Keratinocyte (primary cell): Measurements from ENCODE around the gene DCTN4. TPM values are rescaled to one million over a fixed set of nuclear protein-coding genes. Genes with fewer than 3 reads are reported as not detected.

Source experiments
- DNase-seq: peaks from one replicate; pipeline ENCODE4 v3.0.0-alpha.2; 2011; ENCODE audit warnings: low read depth, missing footprints, low spot score
- FAIRE-seq: peaks from 2 replicates; lab custom pipeline; 2011; peaks lifted over from hg19 to GRCh38; lab: Jason Lieb, UNC
- H2AFZ ChIP-seq: 2 replicates; pipeline ENCODE4 v1.6.0; 2012; ENCODE audit warnings: low read length, control low read depth, inconsistent platforms; ENCODE audit not compliant: control insufficient read depth
- H3K27ac ChIP-seq: 2 replicates; pipeline ENCODE4 v1.5.1; 2011; ENCODE audit warnings: low read length; ENCODE audit not compliant: control insufficient read depth, insufficient read depth
- H3K27me3 ChIP-seq: 3 replicates; pipeline ENCODE4 v1.6.0; 2011; ENCODE audit warnings: low read length; ENCODE audit not compliant: control insufficient read depth, insufficient read depth; ENCODE audit errors: extremely low read depth
- H3K36me3 ChIP-seq, 2 experiments: 2 replicates in 1 of 2; 3 replicates in 1 of 2; pipeline ENCODE4 v1.5.1; 2011; ENCODE audit warnings: low read length in 2 of 2, mild to moderate bottlenecking in 1 of 2; ENCODE audit not compliant: control insufficient read depth in 2 of 2, insufficient read depth in 2 of 2; ENCODE audit errors: extremely low read depth in 1 of 2
- H3K4me1 ChIP-seq: 3 replicates; pipeline ENCODE4 v1.5.1; 2011; ENCODE audit warnings: low read length; ENCODE audit not compliant: control insufficient read depth, insufficient read depth; ENCODE audit errors: extremely low read depth
- H3K4me2 ChIP-seq: 3 replicates; pipeline ENCODE4 v1.6.0; 2011; ENCODE audit warnings: low read depth, low read length; ENCODE audit not compliant: control insufficient read depth, insufficient read depth; ENCODE audit errors: extremely low read depth
- H3K4me3 ChIP-seq, 3 experiments: fragments of 200-600 bp in 1 of 3; sonication (generic) in 1 of 3; 2 replicates in 2 of 3; 3 replicates in 1 of 3; pipeline ENCODE4 v1.5.1; 2011 to 2016; ENCODE audit warnings: low read length in 3 of 3, mild to moderate bottlenecking in 3 of 3, control low read depth in 2 of 3, inconsistent platforms in 1 of 3, low read depth in 1 of 3, mixed read lengths in 1 of 3, mixed run types in 1 of 3, moderate library complexity in 1 of 3; ENCODE audit not compliant: control insufficient read depth in 2 of 3, insufficient read depth in 2 of 3; ENCODE audit errors: extremely low read depth in 1 of 3
- H3K79me2 ChIP-seq: 2 replicates; pipeline ENCODE4 v1.6.0; 2012; ENCODE audit warnings: low read length; ENCODE audit not compliant: control insufficient read depth, insufficient read depth
- H3K9ac ChIP-seq: 3 replicates; pipeline ENCODE4 v1.6.0; 2011; ENCODE audit warnings: low read length; ENCODE audit not compliant: control insufficient read depth, insufficient read depth; ENCODE audit errors: extremely low read depth
- H3K9me1 ChIP-seq: 3 replicates; pipeline ENCODE4 v1.6.0; 2011; ENCODE audit warnings: low read length; ENCODE audit not compliant: control insufficient read depth, insufficient read depth; ENCODE audit errors: extremely low read depth
- H3K9me3 ChIP-seq: 2 replicates; pipeline ENCODE4 v1.5.1; 2012; ENCODE audit warnings: low read depth, low read length; ENCODE audit not compliant: control insufficient read depth
- H4K20me1 ChIP-seq: 3 replicates; pipeline ENCODE4 v1.6.0; 2011; ENCODE audit warnings: low read length; ENCODE audit not compliant: control insufficient read depth, insufficient read depth; ENCODE audit errors: extremely low read depth
- EZH2 ChIP-seq: IDR thresholded peaks from one replicate; pipeline ENCODE4 v1.6.1; 2012; ENCODE audit warnings: inconsistent platforms, mild to moderate bottlenecking, low read length, moderate library complexity
- dilution Hi-C: fragments of 300-500 bp; cut with MboI; formaldehyde crosslinking; loops from one replicate; pipeline ENCODE4 v1.7.0; 2020; ENCODE audit warnings: low sequenced_read_pairs; ENCODE audit not compliant: extremely low pct_ligation_motif_present
- polyA plus RNA-seq, 5 experiments: library from polyadenylated mRNA; depleted of rRNA in 3 of 5; stranded (reverse) in 3 of 5; stranded (forward) in 1 of 5; unstranded in 1 of 5; fragments of >200 nt; gene quantifications; 1 replicate in 1 of 5; 2 replicates in 3 of 5; 3 replicates in 1 of 5; pipeline versions ENCODE4 v1.2.1 to v1.2.3, GENCODE V29; 2011 to 2012; ENCODE audit warnings: missing spikeins in 2 of 5, low read depth in 1 of 5, low replicate concordance in 1 of 5
- TF ChIP-seq, protein P1 (sequence below), 3 experiments: IDR thresholded peaks in 1 of 3; conservative IDR thresholded peaks in 1 of 3; optimal IDR thresholded peaks in 1 of 3; 2 replicates in 2 of 3; 3 replicates in 1 of 3; pipeline versions ENCODE3 to v1.5.1; 2011; ENCODE audit warnings: low read length in 3 of 3, mild to moderate bottlenecking in 3 of 3, moderate library complexity in 2 of 3, control low read depth in 1 of 3, inconsistent platforms in 1 of 3; ENCODE audit not compliant: insufficient read depth in 2 of 3; ENCODE audit errors: extremely low read depth in 1 of 3

DCTN4 gene
- polyA plus RNA-seq, 1 donor (not counting 4 experiments of a cell fraction or from before 2014, with no cell fraction given): 44.3 TPM

GRCh38 chr5:150734579-150735384 lies 24.0 kb downstream of the DCTN4 start:
- no peaks in the 10 kb centered on the region for H3K27me3 ChIP-seq
- no peak for TF ChIP-seq EZH2
- TF ChIP-seq, protein P1, sequence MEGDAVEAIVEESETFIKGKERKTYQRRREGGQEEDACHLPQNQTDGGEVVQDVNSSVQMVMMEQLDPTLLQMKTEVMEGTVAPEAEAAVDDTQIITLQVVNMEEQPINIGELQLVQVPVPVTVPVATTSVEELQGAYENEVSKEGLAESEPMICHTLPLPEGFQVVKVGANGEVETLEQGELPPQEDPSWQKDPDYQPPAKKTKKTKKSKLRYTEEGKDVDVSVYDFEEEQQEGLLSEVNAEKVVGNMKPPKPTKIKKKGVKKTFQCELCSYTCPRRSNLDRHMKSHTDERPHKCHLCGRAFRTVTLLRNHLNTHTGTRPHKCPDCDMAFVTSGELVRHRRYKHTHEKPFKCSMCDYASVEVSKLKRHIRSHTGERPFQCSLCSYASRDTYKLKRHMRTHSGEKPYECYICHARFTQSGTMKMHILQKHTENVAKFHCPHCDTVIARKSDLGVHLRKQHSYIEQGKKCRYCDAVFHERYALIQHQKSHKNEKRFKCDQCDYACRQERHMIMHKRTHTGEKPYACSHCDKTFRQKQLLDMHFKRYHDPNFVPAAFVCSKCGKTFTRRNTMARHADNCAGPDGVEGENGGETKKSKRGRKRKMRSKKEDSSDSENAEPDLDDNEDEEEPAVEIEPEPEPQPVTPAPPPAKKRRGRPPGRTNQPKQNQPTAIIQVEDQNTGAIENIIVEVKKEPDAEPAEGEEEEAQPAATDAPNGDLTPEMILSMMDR (optimal IDR thresholded peaks at IDR 0.05 in 1 of 3, IDR thresholded peaks at IDR 0.05 in 1 of 3, conservative IDR thresholded peaks at IDR 0.05 in 1 of 3; ENCODE audit: extremely low read depth in 1 of 3, insufficient read depth in 2 of 3, low read length in 3 of 3): no peak
- no peaks in the 10 kb centered on the region for H4K20me1 ChIP-seq
- dilution Hi-C loops: no loop called here
- peaks cover 8 to 13% of the 10 kb centered on the region in 2 experiments for H3K36me3 ChIP-seq
- no peak overlapping the region for H2AFZ ChIP-seq
- no peak overlapping the region for H3K27ac ChIP-seq
- H3K9ac ChIP-seq: no peak overlapping the region
- H3K4me3 ChIP-seq: no peak overlapping the region
- no peak overlapping the region for H3K4me2 ChIP-seq
- H3K79me2 ChIP-seq: peaks cover 44% of the 10 kb centered on the region
- H3K4me1 ChIP-seq: no peaks in the 10 kb centered on the region
- DNase-seq (no peak), FAIRE-seq (no peak)
- H3K9me3 ChIP-seq: no peaks in the 10 kb centered on the region
- H3K9me1 ChIP-seq: no peaks in the 10 kb centered on the region

DNA sequence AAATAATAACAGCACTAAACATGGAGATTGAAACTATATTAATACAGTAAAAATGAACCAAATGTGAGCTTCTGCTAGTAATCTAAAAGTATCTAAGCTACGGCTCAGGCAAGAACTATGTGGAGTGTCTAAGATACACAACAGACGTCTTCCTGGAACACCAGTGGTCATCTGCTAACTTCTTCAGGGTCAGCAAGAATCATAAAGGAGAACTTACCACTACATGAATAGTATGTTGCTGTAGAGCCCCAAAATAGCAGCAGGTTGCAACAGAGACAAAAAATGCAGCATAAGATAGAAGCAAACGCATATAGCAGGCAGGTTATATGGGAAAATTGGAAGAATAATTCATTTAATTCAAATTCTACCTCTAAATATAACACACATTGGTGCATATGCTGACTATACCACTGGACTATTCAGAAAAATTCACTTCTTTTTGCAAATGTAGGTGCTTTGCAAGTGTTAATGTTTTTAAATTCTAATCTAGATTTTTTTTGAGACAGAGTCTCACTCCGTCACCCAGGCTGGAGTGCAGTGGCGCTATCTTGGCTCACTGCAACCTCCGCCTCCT lies 27.1 kb downstream of the DCTN4 start:
- H2AFZ ChIP-seq: no peak overlapping the region
- dilution Hi-C loops: no loop called here
- H3K4me2 ChIP-seq: no peak overlapping the region
- peaks cover 20% of the 10 kb centered on the region for H3K79me2 ChIP-seq
- no peak overlapping the region for H3K27ac ChIP-seq
- no peaks in the 10 kb centered on the region for H3K27me3 ChIP-seq
- no peak for TF ChIP-seq EZH2
- TF ChIP-seq, protein P1 (optimal IDR thresholded peaks at IDR 0.05 in 1 of 3, IDR thresholded peaks at IDR 0.05 in 1 of 3, conservative IDR thresholded peaks at IDR 0.05 in 1 of 3; ENCODE audit: extremely low read depth in 1 of 3, insufficient read depth in 2 of 3, low read length in 3 of 3): no peak
- peaks cover 14% of the 10 kb centered on the region in 2 experiments for H3K36me3 ChIP-seq
- no peaks in the 10 kb centered on the region for H3K4me1 ChIP-seq
- DNase-seq: no peak
- no peak overlapping the region for H3K9ac ChIP-seq
- no peak overlapping the region for H3K4me3 ChIP-seq
- no peaks in the 10 kb centered on the region for H3K9me3 ChIP-seq
- H4K20me1 ChIP-seq: no peaks in the 10 kb centered on the region
- no peaks in the 10 kb centered on the region for H3K9me1 ChIP-seq
- FAIRE-seq: no peak
